NCI-H526 (cell line): Measurements from ENCODE around the gene PTPRN2.
"Not testable (repeated sequence)": the region's sequence is repeated elsewhere in the genome, so short reads cannot be mapped to it uniquely, and the experiment has no call there.

Experiments used
- DNase-seq, 2 experiments: peaks; one replicate each; lab custom pipeline; 2025; lab: John Stamatoyannopoulos, UW

The PTPRN2 gene

DNA sequence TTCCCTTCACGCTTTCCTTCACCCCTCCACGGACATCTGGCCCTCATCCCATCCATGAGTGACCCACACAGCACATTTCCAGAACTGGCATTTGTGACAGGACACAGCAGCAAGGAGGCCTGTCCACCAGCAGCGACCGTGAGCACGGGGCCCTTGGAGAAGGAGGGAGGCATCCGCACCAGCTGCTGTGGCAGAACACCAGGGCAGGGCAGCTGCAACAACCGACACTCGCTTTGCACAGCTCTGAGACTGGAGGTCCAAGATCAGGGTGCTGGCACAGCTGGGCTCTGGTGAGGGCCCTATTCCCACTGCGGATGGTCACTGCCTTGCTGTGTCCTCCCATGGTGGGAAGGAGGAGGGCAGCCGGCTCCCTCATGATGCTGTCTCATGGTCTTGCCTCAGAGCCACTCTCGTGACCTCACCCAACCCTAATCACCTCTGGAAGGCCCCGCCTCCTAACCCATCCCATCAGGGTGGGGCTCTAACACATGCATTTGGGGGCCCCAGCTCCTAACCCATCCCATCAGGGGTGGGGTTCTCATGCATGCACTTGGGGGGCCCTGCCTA is 36.7 kb downstream of the PTPRN2 start:
- no peak for DNase-seq

DNA sequence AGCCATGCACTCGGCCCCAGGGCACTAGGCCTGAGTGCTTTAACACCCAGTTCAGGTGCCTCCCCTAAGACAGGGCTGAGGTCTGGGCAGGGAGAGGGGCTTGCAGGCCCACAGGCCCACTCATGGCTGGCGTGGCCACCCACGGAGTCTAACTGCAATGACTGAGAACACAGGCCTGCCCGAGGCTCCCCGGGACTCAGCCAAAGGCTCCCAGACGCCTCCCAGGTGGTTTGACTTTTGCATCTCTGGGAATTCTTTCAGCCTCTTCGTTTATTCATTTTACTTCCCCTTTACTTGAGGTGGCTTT is 37.3 kb downstream of the PTPRN2 start:
- no peak for DNase-seq

DNA sequence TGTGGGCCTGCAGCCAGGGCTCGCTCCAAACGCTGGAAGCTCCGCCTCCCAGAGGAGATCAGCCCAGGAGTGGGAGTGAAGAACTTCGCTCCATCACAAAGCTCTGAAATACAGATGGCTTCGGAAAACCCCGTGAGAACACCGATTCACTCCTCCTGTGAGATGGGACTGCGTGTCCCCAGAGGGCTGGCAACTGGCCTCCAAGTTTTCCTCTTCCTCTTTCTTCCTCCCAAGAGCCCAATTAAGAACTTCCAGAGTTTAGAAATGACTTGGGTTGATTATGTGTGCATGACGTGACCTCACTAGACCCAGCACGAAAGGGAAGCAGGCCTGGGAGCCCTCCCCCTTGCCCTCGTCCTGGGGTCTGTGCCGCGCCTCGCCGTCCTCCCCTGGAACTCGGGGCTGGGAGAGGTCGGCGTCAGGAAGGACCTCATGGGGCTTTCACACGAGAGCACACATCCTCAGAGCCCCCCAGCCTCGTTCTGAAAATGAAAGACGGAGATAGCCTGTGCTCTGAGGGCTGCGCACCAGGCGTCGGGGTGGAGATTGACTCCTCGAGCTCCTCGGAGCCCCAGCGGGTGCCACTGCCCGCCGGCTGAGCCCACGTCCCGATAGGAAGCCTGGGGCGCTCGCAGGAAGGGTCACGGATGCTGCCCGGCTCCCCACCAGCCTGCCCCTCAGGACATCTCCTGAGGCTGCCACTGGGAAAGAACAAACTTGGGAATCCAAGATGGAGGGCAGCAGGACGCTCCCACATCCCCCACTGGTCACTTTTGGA is 37.8 kb downstream of the PTPRN2 start:
- DNase-seq, result peak in 1 of 2 experiments; percentile 57

DNA sequence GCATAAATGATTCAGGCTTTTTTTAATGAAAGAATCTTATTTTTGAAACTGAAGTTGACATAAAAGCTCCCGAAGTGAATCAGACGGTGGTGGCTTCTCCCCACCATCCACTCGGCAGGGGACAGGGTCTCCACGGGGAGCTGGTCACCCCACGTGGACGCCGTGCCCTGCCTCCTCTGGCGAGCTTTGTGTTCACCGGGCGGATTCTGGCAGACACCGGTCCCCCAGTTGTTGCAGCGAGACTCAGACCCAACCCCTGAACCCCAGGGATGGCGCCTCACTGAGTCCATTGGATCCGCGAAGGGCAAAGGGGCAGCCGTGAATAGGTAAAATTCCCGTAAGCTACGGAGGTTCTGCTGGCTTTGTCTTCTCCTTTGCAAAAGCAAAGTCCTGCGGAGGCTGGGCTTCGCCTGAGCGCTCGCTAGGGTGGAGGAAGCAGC is 38.4 kb downstream of the PTPRN2 start:
- DNase-seq, result peak in 1 of 2 experiments; percentile 11

DNA sequence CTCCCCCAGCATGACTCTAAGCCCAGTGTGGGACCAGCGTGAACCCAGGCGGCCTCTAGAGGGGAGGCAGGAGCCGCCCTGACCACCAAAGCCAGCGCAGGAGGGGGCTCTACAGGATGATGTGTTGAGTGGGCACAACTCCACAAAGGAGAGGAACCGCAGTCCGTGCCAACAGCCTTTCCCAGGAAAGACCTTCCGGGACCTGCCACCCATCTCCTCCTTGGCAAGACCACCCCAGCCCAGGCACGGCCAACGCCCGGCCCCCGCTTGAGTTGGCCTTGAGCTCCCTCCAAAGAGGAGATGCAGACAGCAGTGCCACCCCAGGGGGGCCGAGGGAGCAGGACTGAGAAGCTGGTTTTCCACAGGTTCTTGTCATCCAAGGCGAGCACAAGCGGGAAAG is 38.9 kb downstream of the PTPRN2 start:
- DNase-seq, result no peak

DNA sequence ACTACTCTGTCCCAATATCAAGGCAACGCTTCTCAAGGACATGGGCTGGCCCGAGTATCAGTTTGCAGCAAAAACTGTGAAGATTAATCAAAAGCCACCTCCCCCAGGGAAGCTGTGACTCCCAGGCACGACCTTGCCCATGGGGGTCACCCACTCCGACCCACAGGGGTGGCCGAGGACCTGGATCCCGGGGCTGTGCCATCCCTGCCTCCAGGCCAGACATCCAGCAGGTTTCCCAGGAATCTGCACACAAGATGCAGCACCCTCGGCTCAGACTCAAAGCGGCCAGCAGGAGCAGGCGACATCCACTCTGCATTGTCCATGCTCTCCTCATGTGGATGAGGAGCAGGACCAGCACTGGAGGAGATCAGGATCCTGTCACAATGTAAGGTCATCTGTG is 39.8 kb downstream of the PTPRN2 start:
- no peak for DNase-seq

DNA sequence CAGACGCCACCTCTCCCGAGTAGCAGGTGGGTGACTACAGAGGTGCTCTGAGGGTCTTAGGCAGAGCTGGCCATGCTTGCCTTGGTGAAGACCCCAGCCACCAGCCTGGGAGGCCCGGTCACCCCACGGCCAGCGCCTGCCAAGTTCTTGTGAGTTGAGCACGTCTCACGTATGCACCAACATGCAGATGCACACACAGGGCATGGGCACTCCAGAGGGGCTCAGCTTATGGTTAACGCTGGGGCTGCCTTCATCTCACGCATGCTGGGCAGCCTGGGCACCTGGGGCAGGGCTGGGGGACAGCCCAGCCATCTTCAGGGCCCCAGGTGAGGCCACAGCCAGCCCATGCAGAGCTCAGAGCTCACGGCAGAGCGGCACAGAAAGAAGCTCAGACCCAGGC is 41.0 kb downstream of the PTPRN2 start:
- DNase-seq, result no peak

DNA sequence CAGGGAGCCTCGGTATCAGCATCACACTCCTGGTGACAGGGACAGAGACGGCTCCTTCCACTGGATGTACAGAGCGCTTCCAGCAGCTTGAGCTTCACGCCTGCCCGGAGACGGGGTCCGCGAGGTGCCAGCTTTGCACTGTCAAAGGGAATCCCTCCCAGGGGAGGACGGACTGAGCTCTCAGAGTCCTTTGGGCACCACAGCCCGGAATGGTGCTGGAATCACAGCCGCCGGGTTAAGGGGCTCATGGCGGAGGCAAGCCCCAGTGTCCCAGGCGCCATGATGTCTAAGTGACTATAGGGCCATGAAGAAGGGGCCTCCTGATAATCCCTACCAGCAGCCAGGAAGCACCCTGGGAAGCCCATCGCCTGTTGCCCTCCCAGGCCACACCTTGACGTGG is 41.4 kb downstream of the PTPRN2 start:
- no peak for DNase-seq

DNA sequence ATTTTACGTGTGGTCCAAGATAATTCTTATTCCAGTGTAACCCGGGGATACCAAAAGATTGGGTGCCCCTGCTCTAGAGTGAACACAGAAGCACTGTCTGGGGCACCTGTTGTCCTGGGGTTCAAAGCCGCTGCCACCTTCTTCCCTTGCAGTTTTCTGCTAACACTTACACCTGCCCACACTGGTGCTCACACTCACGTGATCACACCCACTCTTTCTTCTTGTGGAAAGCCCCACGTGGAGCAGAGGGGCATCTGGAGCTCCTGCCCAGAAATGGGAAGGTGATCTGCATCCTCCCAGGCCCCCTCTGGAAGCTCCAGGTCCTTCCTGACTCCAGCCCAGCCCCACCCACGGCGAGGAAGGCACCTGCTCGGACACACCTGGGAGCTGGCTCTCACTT is 42.9 kb downstream of the PTPRN2 start:
- DNase-seq, result no peak

DNA sequence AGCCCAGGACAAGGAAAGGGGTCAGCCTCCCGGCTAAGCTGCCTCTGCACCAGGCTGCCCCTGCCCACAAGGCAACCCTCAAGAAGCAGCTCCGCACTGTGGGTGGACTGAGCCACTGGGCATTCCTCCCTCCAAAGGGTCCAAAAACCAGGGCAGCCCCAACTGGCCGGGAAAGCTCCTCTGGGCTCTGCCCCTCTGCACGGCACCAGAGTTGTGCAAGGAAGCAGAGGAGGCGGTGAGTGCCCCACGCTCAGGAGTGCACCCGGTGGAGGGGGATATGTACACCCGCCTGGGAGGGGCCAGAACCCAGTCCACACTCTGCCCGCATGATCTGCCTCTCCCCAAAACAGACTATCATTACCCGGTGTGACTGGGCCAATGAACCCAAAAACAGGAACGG is 43.8 kb downstream of the PTPRN2 start:
- DNase-seq, result no peak

DNA sequence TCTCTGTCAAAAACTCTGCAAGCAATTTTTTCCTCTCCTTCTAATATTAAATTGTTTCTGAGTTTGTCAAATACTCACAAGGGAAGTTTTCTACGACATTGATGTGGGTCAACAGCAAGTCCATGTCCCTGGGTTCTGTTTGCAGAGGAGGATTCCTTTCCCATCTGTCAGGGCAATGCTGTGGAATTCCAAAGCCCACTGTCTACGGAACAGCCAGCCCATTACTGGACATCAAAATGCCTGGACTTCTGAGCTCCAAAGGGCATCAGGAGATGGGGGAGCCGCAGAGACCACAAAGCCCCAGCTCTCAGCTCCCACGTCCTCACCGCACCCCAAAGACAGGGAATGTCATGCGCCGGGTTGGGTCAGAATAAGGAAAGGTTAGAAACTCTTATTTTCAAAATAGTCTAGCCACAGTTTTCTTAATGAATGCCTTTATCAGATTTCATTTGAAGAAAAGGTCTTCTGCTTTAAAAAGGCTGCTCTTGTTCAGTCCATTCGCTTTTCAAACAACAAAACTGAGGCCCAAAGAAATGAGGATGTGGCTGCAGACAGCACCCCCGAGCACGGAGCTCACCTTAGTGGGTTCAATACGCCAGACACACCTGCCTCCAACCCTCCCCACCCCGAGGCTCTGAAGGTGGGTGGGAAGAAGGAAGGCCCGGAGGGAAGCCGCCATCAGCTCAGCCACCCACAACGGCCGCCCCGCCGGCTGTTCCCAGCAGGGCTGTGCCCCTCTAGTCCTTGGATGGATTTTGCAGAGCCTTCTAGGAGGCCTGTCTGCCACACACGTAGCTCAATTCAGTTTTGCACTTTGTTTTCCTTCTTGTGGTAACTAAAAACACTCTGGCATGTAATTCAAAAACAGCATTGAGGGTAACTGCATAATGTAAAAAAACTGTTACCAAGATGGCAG is 44.7 kb downstream of the PTPRN2 start:
- no peak for DNase-seq

DNA sequence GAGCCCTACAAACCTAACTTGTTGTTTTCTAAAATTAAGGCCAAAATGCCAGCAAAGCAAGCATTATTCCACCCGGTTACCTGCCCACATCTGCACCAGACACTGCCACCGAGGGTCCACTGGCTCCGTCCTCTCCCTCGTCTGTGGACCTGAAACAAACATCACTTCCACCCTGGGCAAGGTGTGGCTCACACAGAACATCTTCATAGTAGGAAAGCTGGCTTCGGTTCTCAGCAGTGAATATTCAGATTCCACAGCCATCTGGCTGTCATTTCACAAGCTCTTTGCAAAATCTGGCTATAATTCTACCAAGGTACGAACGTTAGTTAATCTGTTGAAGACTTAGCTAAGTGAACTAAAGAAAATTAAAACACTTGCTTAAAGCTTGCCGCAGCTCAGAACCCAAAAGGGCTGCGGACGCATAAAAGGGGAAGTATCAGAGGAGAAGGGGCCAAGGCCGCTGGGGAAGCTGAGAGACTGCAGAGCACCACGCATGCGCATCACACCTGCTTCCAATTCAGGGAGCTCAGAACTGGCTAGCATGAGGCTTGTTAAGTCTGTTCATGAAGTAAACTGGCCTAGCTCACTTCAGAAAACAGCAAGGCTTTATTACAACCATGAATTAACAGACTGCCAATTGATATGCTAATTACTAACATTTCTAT is 46.1 kb downstream of the PTPRN2 start:
- no peak for DNase-seq

DNA sequence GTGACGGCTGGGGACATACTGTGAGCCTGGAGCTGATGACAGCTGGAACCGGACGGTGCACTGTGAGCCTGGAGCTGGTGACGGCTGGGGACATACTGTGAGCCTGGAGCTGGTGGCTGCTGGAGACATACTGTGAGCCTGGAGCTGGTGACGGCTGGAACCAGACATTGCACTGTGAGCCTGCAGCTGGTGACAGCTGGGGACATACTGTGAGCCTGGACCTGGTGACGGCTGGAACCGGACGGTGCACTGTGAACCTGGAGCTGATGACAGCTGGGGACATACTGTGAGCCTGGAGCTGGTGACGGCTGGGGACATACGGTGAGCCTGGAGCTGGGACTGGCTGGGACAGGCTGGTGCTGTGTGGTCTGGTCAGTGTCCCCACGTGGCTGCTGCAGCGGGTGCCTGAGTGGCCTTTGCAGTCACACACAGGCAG is 47.9 kb downstream of the PTPRN2 start:
- DNase-seq, result no peak

DNA sequence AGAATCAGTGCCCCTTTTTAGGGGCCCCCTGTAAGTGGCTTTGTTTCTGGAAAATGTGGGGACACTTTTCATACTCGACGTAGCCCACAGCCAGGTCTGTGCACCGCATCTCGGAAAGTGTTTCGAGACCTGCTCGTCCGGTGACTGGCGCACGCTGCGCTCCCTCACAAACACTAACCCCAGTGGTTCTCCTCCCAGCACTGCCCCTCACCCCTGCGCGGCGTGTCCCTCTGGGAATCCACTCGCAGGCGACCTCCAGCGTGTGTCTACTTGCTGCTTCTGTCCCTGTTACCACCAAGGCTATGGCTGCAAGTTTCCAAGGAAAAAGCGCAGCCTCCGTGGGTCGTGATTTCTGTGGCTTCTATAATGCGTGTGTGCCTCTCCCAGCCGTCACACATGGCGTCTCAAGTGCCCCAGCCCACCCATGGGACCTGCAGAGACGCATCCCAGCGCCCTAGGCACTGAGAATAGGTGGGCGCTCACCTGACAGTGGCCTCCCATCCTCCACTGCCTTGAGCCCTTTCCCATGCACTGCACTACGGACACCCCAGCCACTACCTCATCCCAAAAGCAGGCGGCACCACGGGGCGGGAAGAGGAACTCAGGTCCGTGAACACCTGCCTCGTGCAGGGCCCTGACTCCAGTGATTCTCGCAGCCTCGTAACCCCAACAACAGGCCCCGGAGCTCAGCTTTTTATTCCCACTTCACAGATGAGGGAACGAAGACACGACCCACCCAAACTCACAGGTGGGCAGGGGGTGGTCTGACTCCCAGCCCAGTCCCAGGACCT is 49.3 kb downstream of the PTPRN2 start:
- no peak for DNase-seq

DNA sequence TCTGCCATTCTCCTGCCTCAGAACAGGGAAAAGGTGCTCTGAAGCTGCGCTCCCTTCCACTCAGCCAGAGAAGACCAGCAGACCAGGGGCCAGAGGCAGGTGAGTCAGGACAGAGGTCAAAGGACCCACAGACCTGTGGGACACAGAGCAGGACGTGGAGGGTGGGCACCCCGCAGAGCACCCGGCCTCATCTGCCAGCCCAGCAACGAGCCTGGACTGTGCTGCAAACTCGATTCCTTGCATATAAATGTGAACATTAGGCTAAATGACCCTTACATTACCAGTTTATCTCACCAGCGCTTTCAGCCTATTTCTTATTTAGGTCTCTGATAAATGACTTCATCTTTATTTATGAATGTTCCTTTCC is 50.1 kb downstream of the PTPRN2 start:
- no peak for DNase-seq

DNA sequence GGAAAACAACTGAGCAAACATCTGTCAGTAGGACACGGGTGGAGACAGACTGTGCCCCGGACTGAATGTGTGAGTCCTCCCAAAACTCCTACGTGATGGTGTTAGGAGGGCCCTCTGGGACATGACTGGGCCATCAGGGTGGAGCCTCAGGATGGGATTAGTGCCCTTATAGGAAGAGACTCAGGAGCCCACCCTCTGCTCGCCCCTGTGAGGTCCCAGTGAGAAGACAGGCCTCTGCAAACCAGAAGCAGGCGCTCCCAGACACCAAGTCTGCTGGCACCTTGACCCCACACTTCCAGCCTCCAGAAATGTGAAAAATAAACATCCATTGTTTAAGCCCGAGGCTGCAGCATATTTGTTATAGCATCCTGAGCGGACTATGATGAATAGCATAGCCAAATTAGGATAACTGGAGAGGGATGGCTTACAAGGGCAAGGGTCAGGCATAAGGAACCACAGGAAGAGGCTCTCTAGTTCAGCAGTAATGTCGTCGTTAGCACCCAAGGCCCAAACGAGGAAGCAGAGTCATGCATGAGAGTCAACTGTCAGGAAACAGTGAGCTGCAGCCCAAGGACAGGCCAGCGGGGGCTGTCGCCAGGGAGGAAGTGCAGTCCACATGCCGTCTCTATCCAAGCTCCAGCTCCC is 50.6 kb downstream of the PTPRN2 start:
- peak; percentile 10 to 36 for DNase-seq

DNA sequence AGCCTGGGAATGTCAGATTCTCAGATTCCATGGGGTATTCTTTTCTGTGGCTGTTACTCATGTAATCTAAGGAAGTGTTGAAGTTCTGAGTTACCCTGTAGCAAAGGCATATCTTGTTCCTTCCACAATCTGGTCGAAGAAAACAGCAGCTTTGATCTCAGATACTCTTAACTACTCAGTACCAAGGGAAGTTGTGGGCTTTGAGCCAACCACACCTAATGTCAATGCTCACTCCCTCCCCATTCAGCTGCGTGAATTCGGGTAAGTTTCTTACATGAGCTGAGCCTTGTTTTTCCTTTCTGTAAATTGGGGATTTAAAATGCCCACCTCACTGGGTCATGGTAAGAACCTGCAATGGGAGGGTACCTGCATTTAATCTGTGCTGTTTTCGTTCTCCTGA is 52.5 kb downstream of the PTPRN2 start:
- no peak for DNase-seq

DNA sequence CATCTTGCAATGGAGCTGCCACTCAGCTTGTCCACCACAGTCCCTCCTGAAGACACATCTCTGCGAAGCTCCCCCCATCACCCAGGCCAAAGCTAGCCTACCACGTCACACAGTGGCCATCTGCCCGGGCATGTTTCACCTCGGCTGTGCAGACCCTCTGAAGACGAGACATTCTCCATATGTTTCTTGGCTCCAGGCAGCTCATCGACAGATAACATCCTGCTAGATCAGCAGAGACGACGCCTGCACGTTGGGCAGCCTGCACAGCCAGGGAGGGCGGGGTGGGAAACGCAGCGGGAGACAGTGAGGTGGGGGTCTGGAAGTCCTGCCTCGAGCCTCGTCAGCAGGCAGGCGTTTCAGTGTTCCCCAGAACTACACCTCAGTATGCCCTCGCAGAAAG is 53.0 kb downstream of the PTPRN2 start:
- no peak for DNase-seq

DNA sequence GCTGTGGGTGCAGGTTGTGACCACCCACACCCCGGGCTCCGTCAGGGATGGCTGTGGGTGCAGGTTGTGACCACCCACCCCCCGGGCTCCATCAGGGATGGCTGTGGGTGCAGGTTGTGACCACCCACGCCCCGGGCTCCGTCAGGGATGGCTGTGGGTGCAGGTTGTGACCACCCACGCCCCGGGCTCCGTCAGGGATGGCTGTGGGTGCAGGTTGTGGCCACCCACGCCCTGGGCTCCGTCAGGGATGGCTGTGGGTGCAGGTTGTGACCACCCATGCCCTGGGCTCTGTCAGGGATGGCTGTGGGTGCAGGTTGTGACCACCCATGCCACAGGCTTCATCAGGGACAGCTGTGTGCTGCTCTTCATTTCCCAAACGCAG is 53.5 kb downstream of the PTPRN2 start:
- not testable (repeated sequence) for DNase-seq

DNA sequence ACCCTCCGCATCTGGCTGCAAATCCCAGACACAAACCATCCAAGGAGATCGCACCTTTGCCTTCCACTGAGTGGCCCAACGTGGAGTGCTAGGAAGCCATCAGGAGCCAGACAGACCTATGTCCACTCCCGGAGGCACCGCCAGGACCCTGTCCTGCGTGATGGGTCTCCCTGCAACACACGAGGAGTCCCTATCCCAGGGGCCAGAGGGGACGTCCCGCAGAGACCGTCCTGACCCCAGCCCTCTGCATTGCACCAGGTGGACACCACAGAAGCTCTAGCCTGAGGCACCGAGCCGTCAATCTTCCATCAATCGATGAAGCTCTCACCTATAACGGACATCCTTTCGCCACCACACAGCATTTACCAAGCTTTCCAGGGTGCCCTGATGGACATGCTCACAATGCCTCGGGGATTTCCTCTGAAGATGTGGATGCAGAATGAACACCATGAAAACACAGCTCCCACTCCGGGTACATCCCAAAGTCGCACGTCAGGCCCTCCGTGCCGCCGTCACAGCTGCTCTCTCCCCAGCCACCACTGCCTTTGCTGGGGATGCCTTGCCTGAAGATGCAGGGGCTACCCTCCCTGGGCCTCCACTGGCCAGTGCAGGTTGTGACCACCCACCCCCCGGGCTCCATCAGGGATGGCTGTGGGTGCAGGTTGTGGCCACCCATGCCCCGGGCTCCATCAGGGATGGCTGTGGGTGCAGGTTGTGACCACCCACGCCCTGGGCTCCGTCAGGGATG is 54.1 kb downstream of the PTPRN2 start:
- DNase-seq, result no peak
